ENCODE data around the gene BTAF1.

- TF ChIP-seq SIX5 (IDR thresholded peaks at IDR 0.05; ENCODE audit: low read depth, low read length, severe bottlenecking) (no peak), POLR2A (IDR thresholded peaks at IDR 0.05; ENCODE audit: low read depth, low read length) (no peak), BACH1 (IDR thresholded peaks at IDR 0.05; ENCODE audit: borderline replicate concordance) (no peak), ATF3 (IDR thresholded peaks at IDR 0.05; ENCODE audit: borderline replicate concordance, extremely low read depth, low read depth, low read length) (no peak)
- TF ChIP-seq, protein P1, sequence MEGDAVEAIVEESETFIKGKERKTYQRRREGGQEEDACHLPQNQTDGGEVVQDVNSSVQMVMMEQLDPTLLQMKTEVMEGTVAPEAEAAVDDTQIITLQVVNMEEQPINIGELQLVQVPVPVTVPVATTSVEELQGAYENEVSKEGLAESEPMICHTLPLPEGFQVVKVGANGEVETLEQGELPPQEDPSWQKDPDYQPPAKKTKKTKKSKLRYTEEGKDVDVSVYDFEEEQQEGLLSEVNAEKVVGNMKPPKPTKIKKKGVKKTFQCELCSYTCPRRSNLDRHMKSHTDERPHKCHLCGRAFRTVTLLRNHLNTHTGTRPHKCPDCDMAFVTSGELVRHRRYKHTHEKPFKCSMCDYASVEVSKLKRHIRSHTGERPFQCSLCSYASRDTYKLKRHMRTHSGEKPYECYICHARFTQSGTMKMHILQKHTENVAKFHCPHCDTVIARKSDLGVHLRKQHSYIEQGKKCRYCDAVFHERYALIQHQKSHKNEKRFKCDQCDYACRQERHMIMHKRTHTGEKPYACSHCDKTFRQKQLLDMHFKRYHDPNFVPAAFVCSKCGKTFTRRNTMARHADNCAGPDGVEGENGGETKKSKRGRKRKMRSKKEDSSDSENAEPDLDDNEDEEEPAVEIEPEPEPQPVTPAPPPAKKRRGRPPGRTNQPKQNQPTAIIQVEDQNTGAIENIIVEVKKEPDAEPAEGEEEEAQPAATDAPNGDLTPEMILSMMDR (IDR thresholded peaks at IDR 0.05 in 2 of 3, conservative IDR thresholded peaks at IDR 0.05 in 1 of 3; ENCODE audit: control insufficient read depth in 2 of 3, extremely low read depth in 1 of 3, insufficient read depth in 1 of 3, low read depth in 3 of 3, low read length in 3 of 3): no peak
These were observed 31.5 kb downstream of the BTAF1 start for GRCh38 chr10:91955114-91955513.

Measured in GM12878 (cell line).